ENCODE measurements around the gene GPR183. TPM values are rescaled to one million over a fixed set of nuclear protein-coding genes. Genes with fewer than 3 reads are reported as not detected.

The GPR183 gene
- total RNA-seq, 2 donors from 2014 or later, result 1.5 to 8.3 TPM

DNA sequence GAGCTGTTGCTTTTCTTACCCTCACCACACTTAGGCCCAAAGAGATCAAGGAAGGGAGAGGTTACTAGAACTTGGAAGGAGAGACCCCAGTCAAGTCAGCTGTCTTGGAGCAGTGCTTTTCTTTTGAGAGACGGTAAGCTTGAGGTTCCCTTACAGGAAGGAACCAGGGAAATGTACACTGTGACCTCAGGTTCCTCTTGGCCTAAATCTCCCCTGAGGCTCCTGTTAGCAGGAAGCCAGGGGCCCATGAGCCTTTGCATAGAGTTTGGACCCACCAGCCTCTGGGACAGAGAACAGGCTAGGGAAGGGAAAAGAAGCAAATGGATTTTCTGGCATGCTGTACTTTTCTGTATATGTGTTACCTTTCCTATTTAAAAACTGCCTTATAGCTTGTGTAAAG is 43.1 kb downstream of the GPR183 start:
- no peak for TF ChIP-seq CTCF (IDR thresholded peaks at IDR 0.05)
- H3K9me3 ChIP-seq, result no peaks in the 10 kb centered on the region
- no peak for DNase-seq
- H3K27ac ChIP-seq, result no peak overlapping the region
- H3K4me1 ChIP-seq, result no peaks in the 10 kb centered on the region
- H3K4me3 ChIP-seq, result no peak overlapping the region
- intact Hi-C loops (cut with DNase I), result no loop called here
- H3K27me3 ChIP-seq, result no peaks in the 10 kb centered on the region
- no peaks in the 10 kb centered on the region for H3K36me3 ChIP-seq
- no peak overlapping the region for H3K9ac ChIP-seq (ENCODE audit: low read depth in 2 of 2, low read length in 2 of 2)

- TF ChIP-seq CTCF (IDR thresholded peaks at IDR 0.05), result no peak
- no peaks in the 10 kb centered on the region for H3K36me3 ChIP-seq
- no peaks in the 10 kb centered on the region for H3K4me1 ChIP-seq
- DNase-seq, result no peak
- H3K9ac ChIP-seq (ENCODE audit: low read depth in 2 of 2, low read length in 2 of 2), result no peak overlapping the region
- no peaks in the 10 kb centered on the region for H3K27me3 ChIP-seq
- no peak overlapping the region for H3K27ac ChIP-seq
- no peak overlapping the region for H3K4me3 ChIP-seq
- no peaks in the 10 kb centered on the region for H3K9me3 ChIP-seq
- intact Hi-C loops (cut with DNase I), result no loop called here
Measured at GRCh38 chr13:99263126-99263785, 43.9 kb downstream of the GPR183 start.

GRCh38 chr13:99261059-99261458 is 46.1 kb downstream of the GPR183 start:
- Histone ChIP-seq H3K9me3 (no peaks in the 10 kb centered on the region), H3K9ac (ENCODE audit: low read depth in 2 of 2, low read length in 2 of 2) (no peak overlapping the region), H3K4me1 (no peaks in the 10 kb centered on the region), H3K4me3 (no peak overlapping the region), H3K27me3 (no peaks in the 10 kb centered on the region), H3K36me3 (no peaks in the 10 kb centered on the region), H3K27ac (no peak overlapping the region)
- TF ChIP-seq CTCF (IDR thresholded peaks at IDR 0.05), result no peak
- intact Hi-C loops (cut with DNase I), result no loop called here
- no peak for DNase-seq

- TF ChIP-seq CTCF (IDR thresholded peaks at IDR 0.05), result no peak
- intact Hi-C loops (cut with DNase I), result no loop called here
- Histone ChIP-seq H3K36me3 (no peaks in the 10 kb centered on the region), H3K9me3 (no peaks in the 10 kb centered on the region), H3K27ac (no peak overlapping the region), H3K27me3 (no peaks in the 10 kb centered on the region), H3K4me1 (no peaks in the 10 kb centered on the region), H3K4me3 (no peak overlapping the region), H3K9ac (ENCODE audit: low read depth in 2 of 2, low read length in 2 of 2) (no peak overlapping the region)
- no peak for DNase-seq
Measured at GRCh38 chr13:99260216-99260615, 47.0 kb downstream of the GPR183 start.

GRCh38 chr13:99258946-99259345 is 48.3 kb downstream of the GPR183 start:
- Histone ChIP-seq H3K36me3 (no peaks in the 10 kb centered on the region), H3K4me1 (no peaks in the 10 kb centered on the region), H3K27me3 (no peaks in the 10 kb centered on the region), H3K9me3 (no peaks in the 10 kb centered on the region), H3K27ac (no peak overlapping the region), H3K4me3 (no peak overlapping the region), H3K9ac (ENCODE audit: low read depth in 2 of 2, low read length in 2 of 2) (no peak overlapping the region)
- intact Hi-C loops (cut with DNase I), result no loop called here
- DNase-seq, result no peak
- TF ChIP-seq CTCF (IDR thresholded peaks at IDR 0.05), result no peak

Data from colonic mucosa (tissue), 4 donors.